OCI-LY1 (cell line): ENCODE results near the gene DOCK10.

Experiments used
- CTCF ChIP-seq: fragments of 200-600 bp; sonication (generic), shearing (Covaris generic); IDR thresholded peaks from 2 replicates; pipeline ENCODE4 v1.5.1; 2017; ENCODE audit warnings: mild to moderate bottlenecking, antibody characterized with exemption, low read length, moderate library complexity, mixed read lengths
- EZH2 ChIP-seq: fragments of 200-600 bp; sonication (generic), shearing (Covaris generic); IDR thresholded peaks from 2 replicates; pipeline ENCODE4 v1.8.0; 2017; ENCODE audit warnings: borderline replicate concordance, mixed run types, mild to moderate bottlenecking, antibody characterized with exemption, low read length, moderate library complexity, mixed read lengths

GRCh38 chr2:225038231-225038523 lies 4.1 kb downstream of the DOCK10 start:
- TF ChIP-seq CTCF, result no peak
- TF ChIP-seq EZH2, result no peak
